Activated T-cell treated with anti-CD3 and anti-CD28 coated beads, Interleukin-2, amount 50 U/mL, for 4 hours (primary cell): ENCODE measurements around the gene RAI2. TPM values are rescaled to one million over a fixed set of nuclear protein-coding genes. Genes with fewer than 3 reads are reported as not detected.
"Not testable (repeated sequence)": the region's sequence is repeated elsewhere in the genome, so short reads cannot be mapped to it uniquely, and the experiment has no call there.

Source experiments
- ATAC-seq, 2 donors: fragments of 200-7000 bp; cut with Tn5 transposase; one replicate each; pipeline ENCODE4 v1.10.0; 2021
- DNase-seq: peaks from one replicate; pipeline ENCODE4 v3.0.0-alpha.2; 2020
- H3K27me3 Mint-ChIP-seq: one replicate; pipeline ENCODE4 v1.8.0; 2021; ENCODE audit warnings: low read depth, mixed read lengths
- H3K36me3 Mint-ChIP-seq: one replicate; pipeline ENCODE4 v1.8.0; 2022; ENCODE audit warnings: mixed read lengths; ENCODE audit not compliant: insufficient read depth
- H3K4me1 Mint-ChIP-seq: one replicate; pipeline ENCODE4 v1.8.0; 2021; ENCODE audit warnings: low read depth, mixed read lengths
- H3K4me3 Mint-ChIP-seq: one replicate; pipeline ENCODE4 v1.8.0; 2021; ENCODE audit warnings: mild to moderate bottlenecking, moderate library complexity, mixed read lengths
- H3K9me3 Mint-ChIP-seq: one replicate; pipeline ENCODE4 v1.8.0; 2021; ENCODE audit warnings: mixed read lengths
- total RNA-seq, 3 donors: library from RNA; stranded (reverse); gene quantifications; one replicate each; pipeline ENCODE4 v1.2.1, GENCODE V29; 2021

The RAI2 gene
- total RNA-seq, 3 donors from 2014 or later: 0.41 to 1.1 (median 0.83) TPM

DNA sequence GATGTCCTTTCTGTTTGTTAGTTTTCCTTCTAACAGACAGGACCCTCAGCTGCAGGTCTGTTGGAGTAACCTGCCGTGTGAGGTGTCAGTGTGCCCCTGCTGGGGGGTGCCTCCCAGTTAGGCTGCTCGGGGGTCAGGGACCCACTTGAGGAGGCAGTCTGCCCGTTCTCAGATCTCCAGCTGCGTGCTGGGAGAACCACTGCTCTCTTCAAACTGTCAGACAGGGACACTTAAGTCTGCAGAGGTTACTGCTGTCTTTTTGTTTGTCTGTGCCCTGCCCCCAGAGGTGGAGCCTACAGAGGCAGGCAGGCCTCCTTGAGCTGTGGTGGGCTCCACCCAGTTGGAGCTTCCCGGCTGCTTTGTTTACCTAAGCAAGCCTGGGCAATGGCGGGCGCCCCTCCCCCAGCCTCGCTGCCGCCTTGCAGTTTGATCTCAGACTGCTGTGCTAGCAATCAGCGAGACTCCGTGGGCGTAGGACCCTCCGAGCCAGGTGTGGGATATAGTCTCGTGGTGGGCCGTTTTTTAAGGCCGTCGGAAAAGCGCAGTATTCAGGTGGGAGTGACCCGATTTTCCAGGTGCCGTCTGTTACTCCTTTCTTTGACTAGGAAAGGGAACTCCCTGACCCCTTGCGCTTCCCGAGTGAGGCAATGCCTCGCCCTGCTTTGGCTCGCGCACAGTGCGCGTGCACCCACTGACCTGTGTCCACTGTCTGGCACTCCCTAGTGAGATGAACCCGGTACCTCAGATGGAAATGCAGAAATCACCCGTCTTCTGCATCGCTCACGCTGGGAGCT is 74.3 kb downstream of the RAI2 start:
- not testable (repeated sequence) for DNase-seq, H3K4me1 Mint-ChIP-seq, H3K4me3 Mint-ChIP-seq, H3K36me3 Mint-ChIP-seq, H3K9me3 Mint-ChIP-seq, ATAC-seq, H3K27me3 Mint-ChIP-seq

DNA sequence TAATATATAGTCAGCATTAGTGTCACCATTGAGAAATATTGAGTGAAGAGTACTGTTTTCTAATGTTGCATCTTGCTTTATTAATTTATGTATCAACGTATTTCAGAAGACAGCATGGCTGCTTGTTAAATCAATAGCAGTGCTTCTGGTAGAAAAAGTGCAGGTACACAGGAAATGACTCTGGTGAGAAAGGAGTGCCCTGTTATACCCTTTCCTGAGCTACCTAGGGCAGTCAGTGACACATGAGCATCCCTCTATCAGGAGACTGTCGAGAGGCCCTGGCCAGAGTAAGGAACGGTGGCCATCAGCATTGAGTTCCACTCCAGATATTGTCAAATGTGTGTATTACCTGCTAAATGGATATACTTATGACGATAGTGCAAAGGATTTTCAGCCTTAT is 81.7 kb downstream of the RAI2 start:
- DNase-seq: no peak
- Mint-ChIP-seq H3K4me3 (no peak overlapping the region), H3K27me3 (no peaks in the 10 kb centered on the region), H3K36me3 (no peaks in the 10 kb centered on the region), H3K4me1 (peaks cover 24% of the 10 kb centered on the region), H3K9me3 (peaks cover 4% of the 10 kb centered on the region)
- no peak for ATAC-seq

DNA sequence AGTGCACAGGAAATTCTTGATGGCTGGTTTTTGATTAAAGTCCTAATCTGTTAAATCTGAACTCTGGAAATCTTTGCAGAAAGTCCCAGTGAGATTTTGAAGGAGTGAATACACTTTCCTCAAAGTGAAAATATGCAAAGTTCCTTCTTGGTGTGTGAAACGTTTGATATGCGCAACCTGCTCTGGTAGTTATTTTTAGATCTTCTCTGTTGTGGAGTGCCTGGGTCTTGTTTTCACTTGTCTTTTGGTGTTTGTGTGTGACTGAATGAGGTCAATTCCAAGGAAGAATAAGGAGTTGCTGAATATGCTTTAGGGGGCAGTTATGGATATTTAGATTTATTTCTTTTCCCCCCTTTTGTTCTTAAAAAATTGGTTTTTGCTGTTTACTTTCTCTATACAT is 82.1 kb downstream of the RAI2 start:
- Mint-ChIP-seq H3K4me1 (peaks cover 24% of the 10 kb centered on the region), H3K9me3 (peaks cover 4% of the 10 kb centered on the region), H3K36me3 (no peaks in the 10 kb centered on the region), H3K4me3 (no peak overlapping the region), H3K27me3 (no peaks in the 10 kb centered on the region)
- DNase-seq: no peak
- ATAC-seq: no peak

DNA sequence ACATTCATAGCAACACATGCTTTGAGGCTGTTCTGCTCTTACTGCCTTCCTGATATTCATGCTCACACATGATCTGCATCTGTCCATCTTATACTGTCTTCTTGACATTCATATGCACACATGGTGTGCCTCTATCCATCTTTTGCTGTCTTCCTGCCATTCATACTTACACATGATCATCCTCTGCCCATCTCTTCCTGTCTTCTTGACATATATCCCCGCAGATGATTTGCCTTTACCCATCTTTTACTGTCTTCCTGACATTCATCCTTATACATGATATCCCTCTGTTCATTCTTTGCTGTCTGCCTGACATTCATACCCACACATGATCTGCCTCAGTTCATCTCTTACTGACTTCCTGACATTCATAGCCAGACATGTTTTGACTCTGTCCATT is 87.0 kb downstream of the RAI2 start:
- ATAC-seq: no peak
- no peaks in the 10 kb centered on the region for H3K27me3 Mint-ChIP-seq
- DNase-seq: no peak
- no peak overlapping the region for H3K4me3 Mint-ChIP-seq
- H3K4me1 Mint-ChIP-seq: peaks cover 17% of the 10 kb centered on the region
- no peaks in the 10 kb centered on the region for H3K9me3 Mint-ChIP-seq
- H3K36me3 Mint-ChIP-seq: no peaks in the 10 kb centered on the region

DNA sequence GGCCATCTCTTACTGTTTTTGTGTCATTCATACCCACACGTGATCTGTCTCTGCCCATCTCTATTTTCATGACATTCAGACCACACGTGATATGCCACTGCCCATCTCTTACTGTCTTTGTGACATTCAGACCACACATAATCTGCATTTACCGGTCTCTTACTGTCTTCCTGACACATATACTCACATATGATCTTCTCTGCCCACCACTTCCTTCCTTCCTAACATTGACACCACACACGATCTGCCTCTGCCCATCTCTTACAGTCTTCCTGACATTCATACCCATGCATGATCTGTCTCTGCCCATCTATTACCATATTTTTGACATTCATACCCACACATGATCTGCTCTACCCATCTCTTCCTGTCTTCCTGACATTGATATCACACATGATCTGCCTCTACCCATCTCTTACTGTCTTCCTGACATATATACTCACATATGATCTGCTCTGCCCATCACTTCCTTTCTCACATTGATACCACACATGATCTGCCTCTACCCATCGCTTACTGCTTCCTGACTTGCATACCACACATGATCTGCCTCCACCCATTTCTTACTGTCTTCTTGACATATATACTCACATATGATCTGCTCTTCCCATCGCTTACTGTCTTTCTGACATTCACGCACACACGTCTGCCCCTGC is 87.7 kb downstream of the RAI2 start:
- H3K36me3 Mint-ChIP-seq: no peaks in the 10 kb centered on the region
- H3K9me3 Mint-ChIP-seq: no peaks in the 10 kb centered on the region
- DNase-seq: no peak
- H3K4me1 Mint-ChIP-seq: peaks cover 10% of the 10 kb centered on the region
- no peak overlapping the region for H3K4me3 Mint-ChIP-seq
- H3K27me3 Mint-ChIP-seq: no peaks in the 10 kb centered on the region
- peak; percentile 20 to 46 for ATAC-seq

DNA sequence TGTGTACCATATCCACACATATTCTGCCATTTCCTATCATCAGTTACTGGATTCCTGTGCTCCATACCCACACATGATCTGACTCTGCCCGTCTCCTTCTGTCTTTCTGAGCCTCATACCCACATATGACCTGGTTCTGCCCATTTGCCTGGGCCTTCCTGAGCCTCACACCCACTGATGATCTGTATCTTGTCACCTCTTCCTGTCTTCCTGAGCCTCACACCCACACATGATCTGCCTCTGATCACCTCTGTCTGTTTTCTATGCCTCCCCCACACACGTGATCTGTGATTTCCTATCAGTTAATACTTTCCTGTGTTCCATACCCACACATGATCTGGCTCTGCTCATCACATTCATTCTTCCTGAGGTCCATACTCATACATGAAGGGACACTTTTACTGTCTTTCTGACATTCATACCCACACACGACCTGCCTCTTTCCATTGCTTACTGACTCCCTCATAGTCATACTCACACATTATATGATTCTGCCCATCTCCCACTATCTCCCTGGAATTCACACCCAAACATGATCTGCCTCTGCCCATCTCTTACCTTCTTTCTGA is 91.3 kb downstream of the RAI2 start:
- peak; percentile 29 to 32 for ATAC-seq
- no peak for DNase-seq
- Mint-ChIP-seq H3K9me3 (no peaks in the 10 kb centered on the region), H3K4me1 (no peaks in the 10 kb centered on the region), H3K4me3 (no peak overlapping the region), H3K36me3 (no peaks in the 10 kb centered on the region), H3K27me3 (no peaks in the 10 kb centered on the region)

DNA sequence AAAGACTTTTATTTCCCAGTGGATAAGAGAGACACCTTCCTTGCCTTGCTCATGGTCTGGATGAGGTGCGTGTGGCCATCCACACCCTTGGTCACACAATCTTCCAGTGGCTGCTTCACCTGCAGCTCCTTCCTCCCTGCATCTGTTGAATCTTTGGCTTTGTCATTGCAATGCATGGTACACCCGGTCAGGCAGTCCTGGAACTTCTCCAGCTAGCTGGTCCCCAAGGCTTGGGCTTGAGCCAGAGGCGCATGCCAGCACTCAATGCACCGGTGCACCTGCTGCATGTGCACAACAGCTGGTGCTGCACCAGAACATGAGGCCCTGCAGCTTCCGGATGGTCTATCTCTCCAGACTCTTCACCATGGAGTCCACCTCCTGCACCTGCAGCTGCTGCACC is 92.1 kb downstream of the RAI2 start:
- H3K36me3 Mint-ChIP-seq: no peaks in the 10 kb centered on the region
- no peak overlapping the region for H3K4me3 Mint-ChIP-seq
- ATAC-seq (no peak), DNase-seq (no peak)
- H3K27me3 Mint-ChIP-seq: no peaks in the 10 kb centered on the region
- H3K9me3 Mint-ChIP-seq: no peaks in the 10 kb centered on the region
- no peaks in the 10 kb centered on the region for H3K4me1 Mint-ChIP-seq

DNA sequence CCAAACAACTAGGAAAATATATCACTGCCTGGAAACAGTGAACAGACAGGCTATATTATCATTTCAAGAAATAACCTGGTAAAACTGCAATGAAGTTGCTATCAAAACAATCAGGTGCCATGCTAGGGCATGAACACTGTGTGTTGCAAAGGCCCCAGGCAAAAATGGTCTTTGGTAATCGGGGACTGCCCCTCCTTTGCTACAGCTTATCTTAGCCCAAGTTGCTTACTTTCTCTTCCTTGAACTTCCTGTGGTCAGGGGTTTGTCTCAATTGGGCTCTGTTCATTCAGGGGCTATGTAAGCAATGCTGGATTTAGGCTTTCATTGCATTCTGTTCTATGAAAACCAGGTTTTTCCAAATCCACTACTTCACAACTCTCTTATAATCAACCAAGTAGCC is 93.4 kb downstream of the RAI2 start:
- DNase-seq (no peak), ATAC-seq (no peak)
- Mint-ChIP-seq H3K27me3 (no peaks in the 10 kb centered on the region), H3K9me3 (no peaks in the 10 kb centered on the region), H3K4me1 (no peaks in the 10 kb centered on the region), H3K4me3 (no peak overlapping the region), H3K36me3 (no peaks in the 10 kb centered on the region)

DNA sequence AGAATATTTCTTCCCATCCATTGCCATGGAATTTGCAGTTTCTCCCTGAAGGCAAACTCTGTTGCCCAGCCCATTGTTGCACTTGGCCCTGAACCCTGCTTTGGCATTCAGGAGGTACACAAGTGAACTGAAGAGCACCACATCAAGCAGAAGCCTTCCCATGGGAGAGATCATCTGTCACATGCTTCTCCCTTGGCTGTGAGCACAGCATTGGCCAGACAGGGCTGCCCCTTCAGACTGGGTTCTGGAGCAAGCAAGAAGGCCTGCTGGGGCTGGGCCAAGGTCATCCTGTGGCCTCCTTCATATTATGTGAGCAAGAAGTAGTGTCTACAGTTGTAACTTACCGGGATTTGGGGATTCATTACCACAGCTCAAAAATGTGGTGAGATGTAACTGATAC is 101.1 kb downstream of the RAI2 start:
- no peak for DNase-seq
- no peak overlapping the region for H3K4me3 Mint-ChIP-seq
- H3K9me3 Mint-ChIP-seq: no peaks in the 10 kb centered on the region
- no peaks in the 10 kb centered on the region for H3K36me3 Mint-ChIP-seq
- no peaks in the 10 kb centered on the region for H3K27me3 Mint-ChIP-seq
- peaks cover 8% of the 10 kb centered on the region for H3K4me1 Mint-ChIP-seq
- ATAC-seq: no peak

DNA sequence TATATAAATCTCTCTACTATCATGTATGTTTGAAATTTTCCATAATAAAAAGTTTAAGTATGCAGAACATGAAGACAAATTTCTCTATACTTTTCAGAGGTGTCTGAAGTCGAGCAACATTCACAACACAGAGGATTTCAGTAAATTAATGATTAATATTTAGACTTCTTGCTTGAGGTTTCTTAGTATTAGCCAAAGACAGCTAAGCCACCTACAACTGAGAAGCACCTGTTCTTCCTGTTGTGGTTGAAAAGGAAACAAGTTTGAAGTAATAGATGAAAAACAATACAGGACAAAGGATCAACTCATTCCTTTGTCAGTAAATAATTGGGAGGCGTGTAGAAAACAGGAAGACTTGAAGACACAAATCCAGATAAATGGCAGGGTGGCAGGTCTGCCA is 102.7 kb downstream of the RAI2 start:
- H3K4me3 Mint-ChIP-seq: no peak overlapping the region
- ATAC-seq: no peak
- no peak for DNase-seq
- H3K36me3 Mint-ChIP-seq: no peaks in the 10 kb centered on the region
- H3K4me1 Mint-ChIP-seq: peaks cover 8% of the 10 kb centered on the region
- no peaks in the 10 kb centered on the region for H3K27me3 Mint-ChIP-seq
- H3K9me3 Mint-ChIP-seq: no peaks in the 10 kb centered on the region

DNA sequence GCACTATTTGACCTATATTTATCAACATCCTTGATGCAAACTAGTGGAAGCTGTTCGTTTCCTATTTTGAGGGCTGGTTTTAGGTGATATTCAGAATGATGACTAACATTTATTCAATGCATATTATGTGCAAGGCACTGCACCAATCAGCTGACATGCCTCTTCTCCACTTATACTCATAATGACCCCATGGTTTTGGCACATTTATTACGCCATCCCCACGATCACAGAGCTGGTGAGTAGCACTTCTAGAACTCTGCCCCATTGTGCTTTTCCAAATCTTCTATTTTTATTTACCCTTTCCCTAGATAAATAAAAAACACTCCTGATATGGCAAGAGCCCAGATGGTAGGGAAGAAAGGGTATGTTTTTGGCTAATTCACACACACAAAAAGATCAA is 110.7 kb downstream of the RAI2 start:
- ATAC-seq (no peak), DNase-seq (no peak)
- Mint-ChIP-seq H3K27me3 (no peaks in the 10 kb centered on the region), H3K4me3 (no peak overlapping the region), H3K4me1 (no peaks in the 10 kb centered on the region), H3K36me3 (no peaks in the 10 kb centered on the region), H3K9me3 (no peaks in the 10 kb centered on the region)

Other genes with a start within 250 kb of the RAI2 start
- 1 to 10 TPM; 1.7 to 2.3 (median 2.3) TPM for gene SCML1, start 123.8 kb downstream of the RAI2 start, total RNA-seq